Measurements from ENCODE around the gene BRD4.

- TF ChIP-seq, protein P1, sequence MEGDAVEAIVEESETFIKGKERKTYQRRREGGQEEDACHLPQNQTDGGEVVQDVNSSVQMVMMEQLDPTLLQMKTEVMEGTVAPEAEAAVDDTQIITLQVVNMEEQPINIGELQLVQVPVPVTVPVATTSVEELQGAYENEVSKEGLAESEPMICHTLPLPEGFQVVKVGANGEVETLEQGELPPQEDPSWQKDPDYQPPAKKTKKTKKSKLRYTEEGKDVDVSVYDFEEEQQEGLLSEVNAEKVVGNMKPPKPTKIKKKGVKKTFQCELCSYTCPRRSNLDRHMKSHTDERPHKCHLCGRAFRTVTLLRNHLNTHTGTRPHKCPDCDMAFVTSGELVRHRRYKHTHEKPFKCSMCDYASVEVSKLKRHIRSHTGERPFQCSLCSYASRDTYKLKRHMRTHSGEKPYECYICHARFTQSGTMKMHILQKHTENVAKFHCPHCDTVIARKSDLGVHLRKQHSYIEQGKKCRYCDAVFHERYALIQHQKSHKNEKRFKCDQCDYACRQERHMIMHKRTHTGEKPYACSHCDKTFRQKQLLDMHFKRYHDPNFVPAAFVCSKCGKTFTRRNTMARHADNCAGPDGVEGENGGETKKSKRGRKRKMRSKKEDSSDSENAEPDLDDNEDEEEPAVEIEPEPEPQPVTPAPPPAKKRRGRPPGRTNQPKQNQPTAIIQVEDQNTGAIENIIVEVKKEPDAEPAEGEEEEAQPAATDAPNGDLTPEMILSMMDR (conservative IDR thresholded peaks at IDR 0.05; ENCODE audit: low read length): no peak
- no peak for TF ChIP-seq EZH2phosphoT487 (IDR thresholded peaks at IDR 0.05; ENCODE audit: borderline replicate concordance, low read depth, low read length)
Measured at GRCh38 chr19:15292847-15293582, 39.3 kb downstream of the BRD4 start.

Measured in OCI-LY7 (cell line).